HL-60 (cell line): Measurements from ENCODE around the gene SH3PXD2A.

Experiments
- CTCF ChIP-seq: IDR thresholded peaks from one replicate; pipeline ENCODE4 v1.5.1; 2011; ENCODE audit warnings: low read length, control low read depth, inconsistent platforms; ENCODE audit not compliant: insufficient read depth
- POLR2AphosphoS5 ChIP-seq: IDR thresholded peaks from 2 replicates; pipeline ENCODE4 v1.6.1; 2012; ENCODE audit warnings: low read depth
- SPI1 ChIP-seq: IDR thresholded peaks from 2 replicates; pipeline ENCODE4 v1.6.1; 2012; ENCODE audit warnings: low read depth, mild to moderate bottlenecking, borderline replicate concordance

- TF ChIP-seq CTCF: no peak
- TF ChIP-seq POLR2AphosphoS5: no peak
- TF ChIP-seq SPI1: no peak
Measured at GRCh38 chr10:103669243-103669929, 186.0 kb downstream of the SH3PXD2A start.
